HG03432 (cell line): Measurements from ENCODE around the gene OR51E1.

ENCODE experiments used
- ATAC-seq: cut with Tn5 transposase; IDR thresholded peaks from one replicate; pipeline ENCODE4 v1.9.1; 2021; ENCODE audit warnings: mild to moderate bottlenecking, moderate library complexity; ENCODE audit not compliant: unreplicated experiment

The OR51E1 gene, protein sequence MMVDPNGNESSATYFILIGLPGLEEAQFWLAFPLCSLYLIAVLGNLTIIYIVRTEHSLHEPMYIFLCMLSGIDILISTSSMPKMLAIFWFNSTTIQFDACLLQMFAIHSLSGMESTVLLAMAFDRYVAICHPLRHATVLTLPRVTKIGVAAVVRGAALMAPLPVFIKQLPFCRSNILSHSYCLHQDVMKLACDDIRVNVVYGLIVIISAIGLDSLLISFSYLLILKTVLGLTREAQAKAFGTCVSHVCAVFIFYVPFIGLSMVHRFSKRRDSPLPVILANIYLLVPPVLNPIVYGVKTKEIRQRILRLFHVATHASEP

GRCh38 chr11:4643682-4644081 lies at the start of gene OR51E1:
OR51E1 (plus strand) TSS chr11:4643982; CDS start chr11:4652527, 8,545 bp downstream.
- no peak for ATAC-seq

GRCh38 chr11:4605057-4605456 lies 38.7 kb upstream of the OR51E1 start:
- ATAC-seq = no peak

DNA sequence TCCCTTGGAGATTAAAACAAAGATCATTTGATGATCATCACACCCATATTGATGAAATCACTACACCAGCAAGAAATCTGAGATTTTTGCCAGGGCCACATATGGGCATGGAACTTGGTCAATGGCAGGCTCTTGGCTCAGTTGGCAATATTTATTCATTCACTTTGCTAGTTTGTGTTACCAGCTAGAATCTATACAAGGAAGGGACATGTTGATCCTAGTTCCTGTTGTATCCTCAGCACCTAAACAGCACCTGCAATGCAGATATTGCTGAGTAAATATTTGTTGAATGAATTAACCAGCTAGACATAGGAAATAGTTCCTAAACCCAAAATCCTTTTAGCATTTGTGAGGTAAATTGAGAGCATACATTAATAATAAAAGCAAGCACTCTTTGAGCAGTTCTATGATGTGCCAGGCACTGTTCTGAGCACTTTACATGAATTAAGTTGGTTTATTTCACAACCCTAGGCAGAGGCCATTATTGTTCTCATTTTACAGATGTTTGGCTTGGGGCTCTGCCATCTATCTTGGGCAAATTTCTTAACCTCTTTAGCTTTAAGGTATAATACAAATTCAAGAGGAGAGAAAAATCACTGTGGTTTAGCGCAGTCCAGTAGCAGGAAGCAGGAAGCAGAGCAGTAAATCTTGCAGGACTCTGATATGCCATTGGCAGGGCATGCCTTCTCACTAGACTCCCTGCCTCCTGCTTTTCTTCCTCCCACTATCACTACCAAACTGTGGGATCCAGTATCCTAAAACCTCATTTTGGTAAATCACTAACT lies 37.4 kb upstream of the OR51E1 start:
- ATAC-seq = no peak

DNA sequence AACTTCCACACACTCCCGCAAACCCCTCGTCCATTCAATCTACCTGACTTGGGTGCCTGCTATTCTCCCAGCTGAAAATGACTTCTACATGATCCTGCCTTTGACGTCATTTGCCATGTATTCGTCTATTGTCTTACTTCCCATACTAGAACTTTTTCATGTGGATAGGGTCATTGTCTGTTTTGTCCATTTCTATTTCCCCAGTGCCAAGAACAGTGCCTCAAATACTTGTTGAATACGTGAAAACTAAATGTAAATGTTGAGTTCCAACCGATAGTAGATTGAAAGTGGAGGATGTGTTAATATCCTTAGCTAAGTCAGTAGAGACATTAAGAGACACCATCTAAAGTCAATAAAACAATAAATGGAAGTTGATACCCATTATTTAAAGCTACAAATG lies 36.7 kb upstream of the OR51E1 start:
- no peak for ATAC-seq

- ATAC-seq = peak; percentile 100
These were observed 35.8 kb upstream of the OR51E1 start, which contains the start of gene TRIM68 for GRCh38 chr11:4607781-4608666. TRIM68 (minus strand) TSS chr11:4608231; CDS start chr11:4605504, 2,727 bp downstream.

GRCh38 chr11:4610258-4610935 lies 33.4 kb upstream of the OR51E1 start:
- ATAC-seq = no peak

GRCh38 chr11:4611986-4612385 lies 31.8 kb upstream of the OR51E1 start:
- no peak for ATAC-seq

- ATAC-seq = no peak
These were observed 27.8 kb upstream of the OR51E1 start for GRCh38 chr11:4615856-4616444.

- no peak for ATAC-seq
These were observed 24.3 kb upstream of the OR51E1 start for GRCh38 chr11:4619514-4619913.

DNA sequence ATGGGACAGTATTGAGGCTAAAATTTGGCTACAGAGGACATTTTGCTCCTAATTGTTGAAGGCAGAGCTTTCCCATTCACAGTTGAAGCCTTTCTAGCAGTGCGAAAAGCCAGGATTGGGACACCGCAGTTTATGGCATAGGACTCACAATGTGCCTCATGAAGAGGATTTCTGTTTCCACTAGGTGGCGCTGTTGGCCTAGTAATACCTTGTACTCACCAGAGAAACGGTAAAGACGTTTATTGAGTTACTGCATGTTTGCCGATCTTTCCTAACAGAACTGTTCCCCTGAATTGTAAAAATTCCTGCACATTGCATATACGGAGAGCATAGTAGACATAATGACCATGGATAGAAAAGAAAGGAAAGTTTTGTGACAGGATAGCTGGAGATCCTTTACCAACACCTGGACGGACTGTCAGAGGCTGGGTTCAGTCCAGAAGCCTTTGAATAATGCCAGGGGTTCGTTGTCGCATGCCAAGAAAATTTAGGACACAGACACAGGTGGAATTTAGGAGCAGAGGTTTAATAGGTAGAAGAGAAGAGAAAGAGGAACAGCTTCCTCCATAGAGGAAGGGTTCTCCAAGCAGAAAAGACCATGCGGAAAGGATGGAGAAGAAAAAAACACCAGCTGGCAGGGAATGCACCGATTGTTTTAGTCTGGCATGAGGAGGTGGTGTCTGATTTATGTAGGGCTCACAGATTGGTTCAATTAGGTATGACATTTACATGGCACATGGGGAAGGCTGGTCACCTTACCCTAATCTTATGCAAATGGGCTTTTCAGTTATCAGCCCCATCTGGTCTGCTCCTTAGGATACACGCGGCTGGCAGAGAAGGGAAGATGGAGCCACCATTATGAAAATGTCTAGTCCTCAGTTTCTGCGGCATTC lies 17.3 kb upstream of the OR51E1 start:
- peak; percentile 78 for ATAC-seq

DNA sequence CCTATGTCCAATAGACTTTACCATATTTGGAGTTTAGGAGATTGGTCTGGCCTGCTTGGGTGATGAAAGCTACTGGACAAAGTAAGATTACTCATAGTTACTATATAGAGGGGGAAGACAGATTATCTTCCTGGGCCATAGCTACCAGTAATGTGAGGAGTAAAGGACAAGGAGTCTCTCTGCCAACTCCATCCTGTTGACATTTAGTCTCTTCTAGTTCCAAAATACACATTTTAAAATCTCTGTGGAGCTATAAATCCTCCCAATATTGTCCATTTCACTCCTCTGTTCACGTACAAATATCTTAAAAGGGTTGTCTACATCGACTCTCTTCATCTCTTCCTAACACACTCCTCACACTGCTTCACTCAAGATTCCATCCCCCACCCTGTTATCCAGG lies 7.6 kb upstream of the OR51E1 start:
- ATAC-seq = no peak

DNA sequence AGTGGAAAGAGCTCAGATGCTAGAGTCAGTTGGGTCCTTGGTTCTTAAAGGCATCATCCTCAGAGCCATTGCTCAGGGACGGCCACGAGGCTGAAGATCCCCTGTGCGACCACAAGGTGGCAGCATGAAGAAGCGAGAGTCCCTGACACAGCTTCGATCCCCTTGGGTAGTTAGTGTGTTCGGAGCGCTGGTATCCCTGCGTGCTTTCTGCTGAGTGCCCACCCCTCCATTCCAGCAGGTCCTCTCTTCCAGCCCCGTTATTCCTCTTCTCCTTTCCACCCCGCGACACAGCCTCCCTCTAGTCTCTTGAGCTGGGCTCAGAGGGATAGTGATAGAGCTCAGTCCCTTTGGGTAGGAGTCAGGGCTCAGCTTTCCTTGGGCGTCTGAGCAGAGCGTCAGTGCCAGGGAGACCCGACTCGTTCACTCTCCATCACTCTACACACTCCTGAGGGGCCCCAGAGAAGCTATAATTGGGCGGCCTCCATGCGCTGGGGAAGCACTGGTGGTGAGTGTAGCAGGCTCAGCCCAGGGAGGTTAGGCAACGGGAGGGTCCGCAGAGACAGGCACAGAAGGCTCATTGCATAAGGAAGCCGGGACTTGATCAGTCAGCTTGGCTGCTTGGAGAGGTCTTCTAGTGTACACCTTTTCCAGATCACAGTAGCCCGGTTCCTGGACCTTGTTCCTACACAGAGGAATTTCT lies 6.7 kb upstream of the OR51E1 start, which contains the start of gene OR51D1:
OR51D1 (plus strand) TSS at position 516 of the 700 bp plus-strand sequence. CDS start 2,314 bp downstream, outside the sequence.
- ATAC-seq = peak; percentile 96

DNA sequence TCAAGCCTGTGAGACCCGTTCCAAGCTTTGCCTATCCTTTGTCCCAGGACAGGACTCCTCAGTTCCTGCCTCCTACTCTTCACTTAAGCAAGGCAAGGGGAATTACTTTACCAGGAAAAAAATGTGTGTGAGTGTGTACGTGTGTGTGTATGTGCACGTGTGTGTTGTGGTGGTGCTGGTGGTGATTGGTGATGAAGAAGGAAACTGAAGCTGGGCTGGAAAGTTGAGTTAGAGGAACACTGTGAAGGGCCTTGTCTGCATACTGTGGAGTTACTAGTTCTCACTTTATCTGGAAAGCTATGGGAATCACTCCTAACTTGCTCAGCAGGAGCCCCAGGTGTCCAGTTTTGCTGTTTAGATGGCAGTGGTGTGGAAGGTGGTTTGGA lies 6.1 kb upstream of the OR51E1 start:
- no peak for ATAC-seq

DNA sequence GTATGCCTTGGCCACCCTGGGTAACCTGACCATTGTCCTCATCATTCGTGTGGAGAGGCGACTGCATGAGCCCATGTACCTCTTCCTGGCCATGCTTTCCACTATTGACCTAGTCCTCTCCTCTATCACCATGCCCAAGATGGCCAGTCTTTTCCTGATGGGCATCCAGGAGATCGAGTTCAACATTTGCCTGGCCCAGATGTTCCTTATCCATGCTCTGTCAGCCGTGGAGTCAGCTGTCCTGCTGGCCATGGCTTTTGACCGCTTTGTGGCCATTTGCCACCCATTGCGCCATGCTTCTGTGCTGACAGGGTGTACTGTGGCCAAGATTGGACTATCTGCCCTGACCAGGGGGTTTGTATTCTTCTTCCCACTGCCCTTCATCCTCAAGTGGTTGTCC lies 3.9 kb upstream of the OR51E1 start:
- no peak for ATAC-seq

GRCh38 chr11:4641501-4641900 lies 2.3 kb upstream of the OR51E1 start:
- no peak for ATAC-seq

DNA sequence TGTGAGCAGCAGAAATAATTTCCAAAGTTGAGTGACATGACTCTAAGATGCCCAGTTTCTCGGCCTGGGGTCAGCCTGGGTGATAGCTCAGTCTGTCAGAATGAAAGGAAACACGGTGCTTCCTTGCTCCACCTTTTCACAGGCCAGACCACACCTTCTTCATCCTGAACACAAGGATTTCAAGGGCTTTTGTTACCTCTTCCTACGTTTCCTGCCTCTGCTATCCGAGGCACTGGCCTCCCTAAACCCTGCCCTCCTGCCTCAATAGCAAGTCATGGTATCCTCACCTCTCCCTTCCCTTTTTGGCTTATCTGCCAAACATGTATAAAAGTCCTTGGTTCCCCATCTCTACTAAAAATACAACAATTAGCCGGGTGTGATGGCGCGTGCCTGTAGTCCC lies 1.7 kb upstream of the OR51E1 start:
- ATAC-seq = no peak

DNA sequence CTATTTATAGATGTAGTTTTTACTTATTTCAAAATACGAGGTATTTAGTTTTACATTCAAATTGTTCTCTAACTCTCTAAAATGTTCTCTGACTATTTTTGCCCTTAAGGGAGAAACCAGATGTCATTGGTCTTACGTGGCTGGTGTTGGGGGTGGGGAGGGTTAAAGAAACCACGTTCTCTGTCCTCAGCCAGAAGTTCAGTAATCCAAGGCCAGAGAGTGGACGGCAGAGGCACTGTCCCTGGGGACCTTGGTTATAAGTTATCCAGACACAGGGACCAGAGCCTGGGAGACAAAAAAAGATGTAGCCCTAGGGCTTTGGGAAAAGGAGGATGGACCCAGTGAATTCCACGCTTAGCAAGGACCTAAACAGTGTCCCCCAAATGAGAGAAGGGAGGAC lies 706 bp upstream of the OR51E1 start:
- no peak for ATAC-seq

DNA sequence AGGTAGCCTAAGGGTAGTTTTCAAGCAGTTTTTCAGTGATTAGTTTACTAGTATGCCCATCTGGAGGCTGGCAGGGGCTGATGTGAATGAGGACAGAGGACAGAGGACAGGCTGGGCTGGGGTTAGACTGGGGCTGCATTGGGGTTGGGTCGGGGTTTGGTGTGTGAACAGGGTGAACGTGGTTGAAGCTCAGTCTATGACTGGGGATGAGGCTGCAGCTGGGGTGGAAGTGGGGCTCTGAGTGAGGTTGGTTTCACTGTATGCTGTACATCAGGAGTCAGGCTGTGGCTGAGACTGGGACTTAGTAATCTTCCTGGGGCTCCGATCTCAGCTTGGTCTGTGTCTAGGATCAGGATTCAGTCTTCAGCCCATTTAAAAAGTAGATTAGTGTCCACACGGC lies 451 bp downstream of the OR51E1 start:
- no peak for ATAC-seq

GRCh38 chr11:4645974-4646373 lies 2.2 kb downstream of the OR51E1 start:
- ATAC-seq = no peak
